H9 (cell line): ENCODE results near the gene ADGRL3. TPM values are rescaled to one million over a fixed set of nuclear protein-coding genes. Genes with fewer than 3 reads are reported as not detected.

Experiments
- DNase-seq: peaks from one replicate; pipeline ENCODE4 v3.0.0-alpha.2; 2017
- H2AFZ ChIP-seq: one replicate; pipeline ENCODE4 v1.6.1; 2013; ENCODE audit warnings: mild to moderate bottlenecking, low read length, control low read depth, moderate library complexity
- H2AK5ac ChIP-seq: 2 replicates; pipeline ENCODE4 v1.6.1; 2013; ENCODE audit warnings: low read length, control low read depth, mixed read lengths; ENCODE audit not compliant: insufficient read length
- H2BK120ac ChIP-seq: one replicate; pipeline ENCODE4 v1.6.1; 2013; ENCODE audit warnings: low read depth, mild to moderate bottlenecking, low read length, control low read depth, inconsistent platforms; ENCODE audit not compliant: poor library complexity, severe bottlenecking
- H2BK12ac ChIP-seq: 2 replicates; pipeline ENCODE4 v1.6.1; 2013; ENCODE audit warnings: low read length, control low read depth, mixed read lengths, low read depth; ENCODE audit not compliant: insufficient read length
- H2BK15ac ChIP-seq: 2 replicates; pipeline ENCODE4 v1.6.1; 2013; ENCODE audit warnings: low read depth, low read length, control low read depth
- H2BK20ac ChIP-seq: one replicate; pipeline ENCODE4 v1.6.1; 2013; ENCODE audit warnings: low read depth, mild to moderate bottlenecking, low read length, control low read depth, inconsistent platforms; ENCODE audit not compliant: poor library complexity, severe bottlenecking
- H2BK5ac ChIP-seq: 2 replicates; pipeline ENCODE4 v1.6.1; 2013; ENCODE audit warnings: low read length, control low read depth, mixed read lengths; ENCODE audit not compliant: insufficient read length
- H3K14ac ChIP-seq: 2 replicates; pipeline ENCODE4 v1.6.1; 2013; ENCODE audit warnings: low read length, control low read depth; ENCODE audit not compliant: insufficient read depth
- H3K18ac ChIP-seq: 2 replicates; pipeline ENCODE4 v1.6.1; 2013; ENCODE audit warnings: low read depth, mild to moderate bottlenecking, mixed read lengths, low read length, control low read depth; ENCODE audit not compliant: insufficient read length
- H3K23ac ChIP-seq: 2 replicates; pipeline ENCODE4 v1.6.1; 2013; ENCODE audit warnings: low read length, control low read depth, mixed read lengths, low read depth; ENCODE audit not compliant: insufficient read length
- H3K23me2 ChIP-seq: 2 replicates; pipeline ENCODE4 v1.6.1; 2013; ENCODE audit warnings: low read depth, mild to moderate bottlenecking, mixed read lengths, low read length, control low read depth; ENCODE audit not compliant: insufficient read length, poor library complexity, severe bottlenecking
- H3K27ac ChIP-seq: 2 replicates; pipeline ENCODE4 v1.5.1; 2013; ENCODE audit warnings: low read length, control low read depth, mixed read lengths, low read depth; ENCODE audit not compliant: insufficient read length
- H3K27me3 ChIP-seq: 2 replicates; pipeline ENCODE4 v1.6.1; 2013; ENCODE audit warnings: low read length, control low read depth, inconsistent platforms; ENCODE audit not compliant: insufficient read depth
- H3K4ac ChIP-seq: 2 replicates; pipeline ENCODE4 v1.6.1; 2013; ENCODE audit warnings: low read depth, mild to moderate bottlenecking, control low read depth, inconsistent platforms, low read length, moderate library complexity
- H3K4me1 ChIP-seq: 2 replicates; pipeline ENCODE4 v1.6.1; 2013; ENCODE audit warnings: low read length, control low read depth, inconsistent platforms; ENCODE audit not compliant: insufficient read depth
- H3K4me2 ChIP-seq: 2 replicates; pipeline ENCODE4 v1.6.1; 2013; ENCODE audit warnings: low read length, control low read depth, mixed read lengths; ENCODE audit not compliant: insufficient read length, insufficient read depth
- H3K56ac ChIP-seq: 2 replicates; pipeline ENCODE4 v1.6.1; 2013; ENCODE audit warnings: low read depth, mild to moderate bottlenecking, mixed read lengths, low read length, control low read depth; ENCODE audit not compliant: insufficient read length
- H3K79me1 ChIP-seq: 2 replicates; pipeline ENCODE4 v1.6.1; 2013; ENCODE audit warnings: low read depth, mild to moderate bottlenecking, moderate library complexity, low read length, control low read depth, inconsistent platforms; ENCODE audit not compliant: insufficient read depth, poor library complexity, severe bottlenecking
- H3K79me2 ChIP-seq: 2 replicates; pipeline ENCODE4 v1.6.1; 2013; ENCODE audit warnings: low read length, control low read depth, inconsistent platforms; ENCODE audit not compliant: insufficient read depth
- H3K9ac ChIP-seq: 2 replicates; pipeline ENCODE4 v1.6.1; 2013; ENCODE audit warnings: low read length, control low read depth, mixed read lengths; ENCODE audit not compliant: insufficient read length; ENCODE audit errors: extremely low read depth
- H3K9me3 ChIP-seq: one replicate; pipeline ENCODE4 v1.6.1; 2013; ENCODE audit warnings: low read depth, low read length, inconsistent platforms; ENCODE audit not compliant: control insufficient read depth
- H3T11ph ChIP-seq: one replicate; pipeline ENCODE4 v1.6.1; 2013; ENCODE audit warnings: mild to moderate bottlenecking, low read length, control low read depth, inconsistent platforms
- H4K20me1 ChIP-seq: one replicate; pipeline ENCODE4 v1.6.1; 2013; ENCODE audit not compliant: control insufficient read depth, insufficient read length, insufficient read depth
- H4K5ac ChIP-seq: 2 replicates; pipeline ENCODE4 v1.6.1; 2013; ENCODE audit warnings: low read depth, mild to moderate bottlenecking, mixed read lengths, low read length, control low read depth; ENCODE audit not compliant: insufficient read length
- H4K8ac ChIP-seq: replicated peaks from 2 replicates; pipeline ENCODE4 v1.6.1; 2013; ENCODE audit warnings: low read length, control low read depth, mixed read lengths, low read depth; ENCODE audit not compliant: insufficient read length
- H4K91ac ChIP-seq: 2 replicates; pipeline ENCODE4 v1.6.1; 2013; ENCODE audit warnings: low read depth, mild to moderate bottlenecking, moderate library complexity, mixed read lengths, low read length, control low read depth; ENCODE audit not compliant: insufficient read length
- H3K27ac Mint-ChIP-seq, 3 experiments: 2 replicates in 2 of 3; 3 replicates in 1 of 3; pipeline ENCODE4 v1.8.0; 2020 to 2021; ENCODE audit warnings: mixed read lengths in 3 of 3, mild to moderate bottlenecking in 1 of 3, moderate library complexity in 1 of 3
- H3K27me3 Mint-ChIP-seq: 2 replicates; pipeline ENCODE4 v1.8.0; 2021; ENCODE audit warnings: low read depth, mild to moderate bottlenecking, moderate library complexity, mixed read lengths
- H3K36me3 Mint-ChIP-seq, 3 experiments: 2 replicates in 2 of 3; 3 replicates in 1 of 3; pipeline ENCODE4 v1.8.0; 2020 to 2021; ENCODE audit warnings: low read depth in 3 of 3, mixed read lengths in 3 of 3; ENCODE audit not compliant: insufficient read depth in 1 of 3
- H3K4me1 Mint-ChIP-seq, 2 experiments: 2 replicates each; pipeline ENCODE4 v1.8.0; 2020; ENCODE audit warnings: mixed read lengths in 2 of 2
- H3K4me3 Mint-ChIP-seq, 2 experiments: 2 replicates in 1 of 2; 3 replicates in 1 of 2; pipeline ENCODE4 v1.8.0; 2020 to 2021; ENCODE audit warnings: mild to moderate bottlenecking in 2 of 2, mixed read lengths in 2 of 2, moderate library complexity in 1 of 2
- H3K9me3 Mint-ChIP-seq, 2 experiments: 2 replicates in 1 of 2; 3 replicates in 1 of 2; pipeline ENCODE4 v1.8.0; 2020; ENCODE audit warnings: mild to moderate bottlenecking in 2 of 2, mixed read lengths in 2 of 2, moderate library complexity in 1 of 2
- WGBS: extraction: QIAGEN DNeasy Blood & Tissue Kit; methylation state at CpG from one replicate; pipeline ENCODE4 v1.1.7; 2013; ENCODE audit warnings: missing lambda C conversion rate, low lambda C conversion rate, mixed read lengths; ENCODE audit not compliant: insufficient read length; ENCODE audit errors: extremely low coverage; 5-methylcytosine and 5-hydroxymethylcytosine counted together
- total RNA-seq: library from RNA; stranded (reverse); gene quantifications from 2 replicates; pipeline ENCODE4 v1.2.1, GENCODE V29; 2021
- TF ChIP-seq, protein P1 (sequence below): fragments of 200-600 bp; sonication (generic); conservative IDR thresholded peaks from 3 replicates; pipeline ENCODE4 v1.8.0; 2021; ENCODE audit warnings: antibody characterized with exemption, mild to moderate bottlenecking

Gene ADGRL3
- total RNA-seq, 1 experiment from 2014 or later: 5.9 TPM

DNA sequence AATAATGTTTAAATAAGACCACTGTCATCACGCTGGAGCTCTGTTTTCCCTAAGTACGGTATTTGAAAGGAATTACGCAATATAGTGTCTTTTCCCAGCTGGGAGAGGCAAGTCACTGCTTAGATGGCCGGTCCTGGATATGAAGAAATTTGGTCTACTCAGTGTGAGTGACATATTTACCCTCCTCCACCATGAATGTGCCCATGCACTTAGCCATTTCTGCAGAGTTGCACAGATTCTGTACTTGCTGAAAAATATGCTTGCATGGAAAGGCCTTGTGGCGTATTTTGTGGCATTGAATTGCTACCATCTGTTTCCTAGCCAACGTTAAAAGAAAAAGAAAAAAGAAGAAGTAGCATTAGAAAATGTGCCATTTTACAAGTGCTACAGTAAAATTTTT is 73.1 kb downstream of the ADGRL3 start:
- Histone ChIP-seq H3K56ac (no peak overlapping the region), H2BK12ac (peak overlapping the region; percentile 29), H3K27me3 (no peaks in the 10 kb centered on the region), H3K79me2 (no peaks in the 10 kb centered on the region), H3K23me2 (no peaks in the 10 kb centered on the region), H2AFZ (no peak overlapping the region), H4K91ac (no peak overlapping the region), H2BK120ac (no peak overlapping the region), H3K18ac (no peak overlapping the region), H3K4me1 (no peaks in the 10 kb centered on the region; the same call in 1 of the 2 replicates), H3K27ac (no peak overlapping the region), H3K4ac (no peak overlapping the region), H3K14ac (no peak overlapping the region), H3T11ph (no peak overlapping the region), H2AK5ac (no peak overlapping the region), H4K8ac (no peak overlapping the region), H4K5ac (no peak overlapping the region), H4K20me1 (no peaks in the 10 kb centered on the region), H3K9me3 (no peaks in the 10 kb centered on the region), H3K9ac (no peak overlapping the region), H2BK15ac (no peak overlapping the region), H3K79me1 (no peaks in the 10 kb centered on the region), H2BK5ac (no peak overlapping the region), H3K4me2 (no peak overlapping the region), H3K23ac (no peak overlapping the region), H2BK20ac (no peak overlapping the region)
- peaks cover 14 to 28% of the 10 kb centered on the region in 2 experiments for H3K4me1 Mint-ChIP-seq
- TF ChIP-seq, protein P1, sequence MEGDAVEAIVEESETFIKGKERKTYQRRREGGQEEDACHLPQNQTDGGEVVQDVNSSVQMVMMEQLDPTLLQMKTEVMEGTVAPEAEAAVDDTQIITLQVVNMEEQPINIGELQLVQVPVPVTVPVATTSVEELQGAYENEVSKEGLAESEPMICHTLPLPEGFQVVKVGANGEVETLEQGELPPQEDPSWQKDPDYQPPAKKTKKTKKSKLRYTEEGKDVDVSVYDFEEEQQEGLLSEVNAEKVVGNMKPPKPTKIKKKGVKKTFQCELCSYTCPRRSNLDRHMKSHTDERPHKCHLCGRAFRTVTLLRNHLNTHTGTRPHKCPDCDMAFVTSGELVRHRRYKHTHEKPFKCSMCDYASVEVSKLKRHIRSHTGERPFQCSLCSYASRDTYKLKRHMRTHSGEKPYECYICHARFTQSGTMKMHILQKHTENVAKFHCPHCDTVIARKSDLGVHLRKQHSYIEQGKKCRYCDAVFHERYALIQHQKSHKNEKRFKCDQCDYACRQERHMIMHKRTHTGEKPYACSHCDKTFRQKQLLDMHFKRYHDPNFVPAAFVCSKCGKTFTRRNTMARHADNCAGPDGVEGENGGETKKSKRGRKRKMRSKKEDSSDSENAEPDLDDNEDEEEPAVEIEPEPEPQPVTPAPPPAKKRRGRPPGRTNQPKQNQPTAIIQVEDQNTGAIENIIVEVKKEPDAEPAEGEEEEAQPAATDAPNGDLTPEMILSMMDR: no peak
- no peak for DNase-seq
- no CpG with 5 or more reads among the region's 6 CpGs for WGBS
- H3K4me3 Mint-ChIP-seq: no peak overlapping the region
- H3K9me3 Mint-ChIP-seq: no peaks in the 10 kb centered on the region
- H3K27ac Mint-ChIP-seq: no peak overlapping the region; a peak in 1 of 7 replicates
- no peaks in the 10 kb centered on the region for H3K36me3 Mint-ChIP-seq
- no peaks in the 10 kb centered on the region for H3K27me3 Mint-ChIP-seq
